Endothelial cell of umbilical vein (primary cell): ENCODE results near the gene DAPK2. TPM values are rescaled to one million over a fixed set of nuclear protein-coding genes. Genes with fewer than 3 reads are reported as not detected.
A peak's percentile ranks its signal among the peaks of the same experiment; 100 is the strongest.

Experiments
- BruUV-seq: library from RNA; stranded (reverse); fragments of 400-500 nt; replicated peaks from 2 replicates; lab custom pipeline; 2021; lab: Mats Ljungman, UMichigan
- CTCF ChIA-PET: fragments of 300-600, 350-600 bp; sonication (Branson Sonifier 250); formaldehyde crosslinking; loops from one replicate; lab custom pipeline; 2021; ENCODE audit warnings: antibody characterized with exemption, inconsistent platforms; lab: Charles Lee
- POLR2A ChIA-PET: fragments of 300-600, 350-600 bp; sonication (Branson Sonifier 250); formaldehyde crosslinking; loops from one replicate; lab custom pipeline; 2021; ENCODE audit warnings: antibody characterized with exemption, inconsistent platforms; lab: Charles Lee
- DNase-seq: peaks from one replicate; pipeline ENCODE4 v3.0.0-alpha.2; 2011; ENCODE audit warnings: low read depth, low spot score
- FAIRE-seq: peaks from 2 replicates; lab custom pipeline; 2011; peaks lifted over from hg19 to GRCh38; lab: Jason Lieb, UNC
- H2AFZ ChIP-seq: 2 replicates; pipeline ENCODE4 v1.6.0; 2012; ENCODE audit warnings: low read depth, low read length, control low read depth, inconsistent platforms
- H3K27ac ChIP-seq: 2 replicates; pipeline ENCODE4 v1.5.1; 2011; ENCODE audit warnings: low read depth, mild to moderate bottlenecking, control low read depth, low read length, moderate library complexity; ENCODE audit not compliant: insufficient read depth
- H3K27me3 ChIP-seq, 2 experiments: 2 replicates each; pipeline versions ENCODE4 v1.6.0 to v1.6.1; 2011; ENCODE audit warnings: low read length in 2 of 2, mixed read lengths in 1 of 2; ENCODE audit not compliant: control insufficient read depth in 2 of 2, insufficient read depth in 2 of 2
- H3K36me3 ChIP-seq, 2 experiments: 2 replicates in 1 of 2; 3 replicates in 1 of 2; pipeline ENCODE4 v1.5.1; 2011; ENCODE audit warnings: low read length in 2 of 2, mild to moderate bottlenecking in 1 of 2, moderate library complexity in 1 of 2; ENCODE audit not compliant: control insufficient read depth in 2 of 2, insufficient read depth in 2 of 2; ENCODE audit errors: extremely low read depth in 1 of 2
- H3K4me1 ChIP-seq: 3 replicates; pipeline ENCODE4 v1.5.1; 2011; ENCODE audit warnings: mild to moderate bottlenecking, low read length; ENCODE audit not compliant: control insufficient read depth, insufficient read depth; ENCODE audit errors: extremely low read depth
- H3K4me2 ChIP-seq: 2 replicates; pipeline ENCODE4 v1.6.1; 2011; ENCODE audit warnings: low read length, control low read depth, mixed read lengths; ENCODE audit not compliant: insufficient read depth
- H3K4me3 ChIP-seq, 3 experiments: fragments of 200-600 bp in 1 of 3; sonication (generic), shearing (Covaris generic) in 1 of 3; replicated peaks in 1 of 3; 2 replicates each; pipeline ENCODE4 v1.5.1; 2011 to 2016; ENCODE audit warnings: control low read depth in 3 of 3, low read length in 3 of 3, mild to moderate bottlenecking in 2 of 3, inconsistent platforms in 1 of 3, low read depth in 1 of 3, moderate library complexity in 1 of 3; ENCODE audit not compliant: insufficient read depth in 1 of 3
- H3K79me2 ChIP-seq: 2 replicates; pipeline ENCODE4 v1.6.0; 2012; ENCODE audit warnings: low read length, inconsistent platforms; ENCODE audit not compliant: control insufficient read depth, insufficient read depth
- H3K9ac ChIP-seq: replicated peaks from 2 replicates; pipeline ENCODE3; 2011; ENCODE audit warnings: low read length, control low read depth; ENCODE audit not compliant: insufficient read depth; ENCODE audit errors: extremely low read depth
- H3K9me1 ChIP-seq: replicated peaks from 3 replicates; pipeline ENCODE4 v1.6.0; 2011; ENCODE audit warnings: mild to moderate bottlenecking, low read length; ENCODE audit not compliant: control insufficient read depth, insufficient read depth; ENCODE audit errors: extremely low read depth
- H3K9me3 ChIP-seq: replicated peaks from 2 replicates; pipeline ENCODE4 v1.5.1; 2012; ENCODE audit warnings: low read length, inconsistent platforms; ENCODE audit not compliant: control insufficient read depth, insufficient read depth
- H4K20me1 ChIP-seq: replicated peaks from 2 replicates; pipeline ENCODE3; 2011; ENCODE audit warnings: mild to moderate bottlenecking, low read length; ENCODE audit not compliant: control insufficient read depth, insufficient read depth; ENCODE audit errors: extremely low read depth
- EZH2 ChIP-seq: IDR thresholded peaks from 2 replicates; pipeline ENCODE4 v1.6.1; 2012; ENCODE audit warnings: borderline replicate concordance, low read depth, mild to moderate bottlenecking, moderate library complexity, low read length, inconsistent platforms; ENCODE audit not compliant: severe bottlenecking
- FOS ChIP-seq: IDR thresholded peaks from 2 replicates; pipeline ENCODE4 v1.6.1; 2011; ENCODE audit warnings: mild to moderate bottlenecking, low read length, moderate library complexity, borderline replicate concordance; ENCODE audit not compliant: insufficient read depth
- GATA2 ChIP-seq: IDR thresholded peaks from 2 replicates; pipeline ENCODE4 v1.7.0; 2011; ENCODE audit warnings: low read depth, mild to moderate bottlenecking, moderate library complexity, mixed read lengths, low read length; ENCODE audit not compliant: insufficient read length, insufficient read depth
- JUN ChIP-seq: IDR thresholded peaks from 2 replicates; pipeline ENCODE4 v1.6.1; 2011; ENCODE audit warnings: borderline replicate concordance, low read depth; ENCODE audit not compliant: insufficient read length, insufficient read depth
- MYC ChIP-seq: IDR thresholded peaks from one replicate; pipeline ENCODE4 v1.6.1; 2011; ENCODE audit warnings: mild to moderate bottlenecking, low read depth, low read length
- POLR2A ChIP-seq: IDR thresholded peaks from 2 replicates; pipeline ENCODE4 v1.6.1; 2012; ENCODE audit warnings: low read depth, mild to moderate bottlenecking, control low read depth, low read length
- POLR2AphosphoS5 ChIP-seq: IDR thresholded peaks from 2 replicates; pipeline ENCODE4 v1.6.1; 2012; ENCODE audit warnings: low read depth, mild to moderate bottlenecking, control low read depth, low read length, moderate library complexity; ENCODE audit not compliant: insufficient read depth
- dilution Hi-C: fragments of 300-500 bp; cut with MboI; formaldehyde crosslinking; loops from one replicate; pipeline ENCODE4 v1.15.0; 2019; ENCODE audit warnings: low sequenced_read_pairs; ENCODE audit not compliant: extremely low pct_ligation_motif_present
- intact Hi-C: fragments of 100-400 bp; cut with micrococcal nuclease; formaldehyde crosslinking; loops from one replicate; pipeline ENCODE4 v1.10.0; 2022
- polyA plus RNA-seq, 4 experiments: library from polyadenylated mRNA; depleted of rRNA in 3 of 4; stranded (reverse) in 3 of 4; unstranded in 1 of 4; fragments of >200 nt; gene quantifications; 2 replicates each; pipeline versions ENCODE4 v1.2.1 to v1.2.3, GENCODE V29; 2011 to 2012; ENCODE audit warnings: missing spikeins in 1 of 4
- total RNA-seq: library from RNA; stranded (reverse); gene quantifications from 2 replicates; pipeline ENCODE4 v1.2.3, GENCODE V29; 2021
- TF ChIP-seq, protein P1 (sequence below): IDR thresholded peaks from 2 replicates; pipeline ENCODE4 v1.6.1; 2011; ENCODE audit not compliant: insufficient read depth, insufficient read length
- TF ChIP-seq, protein P2 (sequence below), 2 donors: IDR thresholded peaks; 1 replicate in 1 of 2; 2 replicates in 1 of 2; pipeline ENCODE4 v1.5.1; 2011; ENCODE audit warnings: low read length in 2 of 2, mild to moderate bottlenecking in 2 of 2, moderate library complexity in 2 of 2, control low read depth in 1 of 2, inconsistent platforms in 1 of 2, low read depth in 1 of 2; ENCODE audit not compliant: insufficient read depth in 1 of 2; ENCODE audit errors: extremely low read depth in 1 of 2

DAPK2 gene
- total and polyA plus RNA-seq, 2 donors (not counting 3 experiments of a cell fraction or from before 2014, with no cell fraction given): 2.8 to 6.7 TPM

DNA sequence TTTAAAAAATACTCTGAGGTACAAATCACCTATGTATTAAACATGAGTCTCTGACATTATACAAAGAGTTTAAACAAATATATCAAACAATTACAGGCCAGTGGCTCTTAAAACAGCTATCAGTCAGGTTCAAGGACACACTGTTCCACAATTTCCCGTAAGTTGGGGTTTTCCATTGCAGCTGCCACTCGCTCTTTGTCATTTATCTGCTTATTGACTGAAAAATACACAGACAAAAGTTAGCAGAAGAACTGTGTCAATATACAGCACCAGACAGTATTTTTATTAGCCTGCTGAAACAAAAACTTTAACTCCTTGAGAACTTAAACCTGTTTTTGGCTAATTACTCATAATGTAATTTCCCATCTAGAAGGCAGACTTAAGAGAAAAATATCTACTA lies 26.5 kb upstream of the DAPK2 start:
- peak; percentile 60 for DNase-seq
- TF ChIP-seq, protein P1, sequence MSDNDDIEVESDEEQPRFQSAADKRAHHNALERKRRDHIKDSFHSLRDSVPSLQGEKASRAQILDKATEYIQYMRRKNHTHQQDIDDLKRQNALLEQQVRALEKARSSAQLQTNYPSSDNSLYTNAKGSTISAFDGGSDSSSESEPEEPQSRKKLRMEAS: no peak
- no peak for TF ChIP-seq FOS
- no peak for TF ChIP-seq MYC
- TF ChIP-seq, protein P2, sequence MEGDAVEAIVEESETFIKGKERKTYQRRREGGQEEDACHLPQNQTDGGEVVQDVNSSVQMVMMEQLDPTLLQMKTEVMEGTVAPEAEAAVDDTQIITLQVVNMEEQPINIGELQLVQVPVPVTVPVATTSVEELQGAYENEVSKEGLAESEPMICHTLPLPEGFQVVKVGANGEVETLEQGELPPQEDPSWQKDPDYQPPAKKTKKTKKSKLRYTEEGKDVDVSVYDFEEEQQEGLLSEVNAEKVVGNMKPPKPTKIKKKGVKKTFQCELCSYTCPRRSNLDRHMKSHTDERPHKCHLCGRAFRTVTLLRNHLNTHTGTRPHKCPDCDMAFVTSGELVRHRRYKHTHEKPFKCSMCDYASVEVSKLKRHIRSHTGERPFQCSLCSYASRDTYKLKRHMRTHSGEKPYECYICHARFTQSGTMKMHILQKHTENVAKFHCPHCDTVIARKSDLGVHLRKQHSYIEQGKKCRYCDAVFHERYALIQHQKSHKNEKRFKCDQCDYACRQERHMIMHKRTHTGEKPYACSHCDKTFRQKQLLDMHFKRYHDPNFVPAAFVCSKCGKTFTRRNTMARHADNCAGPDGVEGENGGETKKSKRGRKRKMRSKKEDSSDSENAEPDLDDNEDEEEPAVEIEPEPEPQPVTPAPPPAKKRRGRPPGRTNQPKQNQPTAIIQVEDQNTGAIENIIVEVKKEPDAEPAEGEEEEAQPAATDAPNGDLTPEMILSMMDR (IDR thresholded peaks at IDR 0.05; ENCODE audit: extremely low read depth in 1 of 2, insufficient read depth in 1 of 2, low read depth in 1 of 2, low read length in 2 of 2): no peak
- no peak for TF ChIP-seq GATA2
- no peak for TF ChIP-seq POLR2AphosphoS5
- no peak for TF ChIP-seq EZH2
- no peak for TF ChIP-seq JUN
- no peak for TF ChIP-seq POLR2A
- Histone ChIP-seq H3K4me1 (peaks cover 28% of the 10 kb centered on the region), H3K27ac (peak overlapping the region; percentile 40), H3K9ac (no peak overlapping the region), H3K79me2 (peaks cover 2% of the 10 kb centered on the region), H2AFZ (no peak overlapping the region), H3K27me3 (no peaks in the 10 kb centered on the region), H3K36me3 (no peaks in the 10 kb centered on the region), H4K20me1 (no peaks in the 10 kb centered on the region), H3K9me1 (no peaks in the 10 kb centered on the region), H3K9me3 (no peaks in the 10 kb centered on the region), H3K4me3 (no peak overlapping the region), H3K4me2 (no peak overlapping the region)
- dilution Hi-C loops: no loop called here
- no peak for FAIRE-seq
- intact Hi-C loops: no loop called here
- POLR2A ChIA-PET: interaction anchor here (1.4 kb wide), 1 partner anchor 21 kb away, joined by 5 read pairs; the partner anchor contains the start of gene CIAO2A
- BruUV-seq: no TSS peak
- CTCF ChIA-PET: interaction anchor here (1.7 to 2.9 kb wide), 2 partner anchors 19 to 320 kb away, joined by 4 to 20 read pairs; no protein-coding TSS in a partner anchor
